T-helper 1 cell treated with Interleukin-12 subunit alpha and Interleukin-12 subunit beta and Interleukin-4 antibody, amounts not matched to agents 30 μg/mL and 1 μg/mL, for 36 hours (primary cell): ENCODE results near the gene ANKRD13A.
"Not testable (repeated sequence)": the region's sequence is repeated elsewhere in the genome, so short reads cannot be mapped to it uniquely, and the experiment has no call there.

Experiments
- H3K27ac Mint-ChIP-seq: one replicate; pipeline ENCODE4 v1.8.0; 2021; ENCODE audit warnings: mild to moderate bottlenecking, mixed read lengths
- H3K27me3 Mint-ChIP-seq: one replicate; pipeline ENCODE4 v1.8.0; 2021; ENCODE audit warnings: low read depth, mixed read lengths
- H3K36me3 Mint-ChIP-seq: one replicate; pipeline ENCODE4 v1.8.0; 2021; ENCODE audit warnings: low read depth, mixed read lengths
- H3K4me1 Mint-ChIP-seq: one replicate; pipeline ENCODE4 v1.8.0; 2021; ENCODE audit warnings: low read depth, mixed read lengths
- H3K4me3 Mint-ChIP-seq: one replicate; pipeline ENCODE4 v1.8.0; 2021; ENCODE audit warnings: mild to moderate bottlenecking, moderate library complexity, mixed read lengths
- H3K9me3 Mint-ChIP-seq: one replicate; pipeline ENCODE4 v1.8.0; 2021; ENCODE audit warnings: mixed read lengths

ANKRD13A gene

DNA sequence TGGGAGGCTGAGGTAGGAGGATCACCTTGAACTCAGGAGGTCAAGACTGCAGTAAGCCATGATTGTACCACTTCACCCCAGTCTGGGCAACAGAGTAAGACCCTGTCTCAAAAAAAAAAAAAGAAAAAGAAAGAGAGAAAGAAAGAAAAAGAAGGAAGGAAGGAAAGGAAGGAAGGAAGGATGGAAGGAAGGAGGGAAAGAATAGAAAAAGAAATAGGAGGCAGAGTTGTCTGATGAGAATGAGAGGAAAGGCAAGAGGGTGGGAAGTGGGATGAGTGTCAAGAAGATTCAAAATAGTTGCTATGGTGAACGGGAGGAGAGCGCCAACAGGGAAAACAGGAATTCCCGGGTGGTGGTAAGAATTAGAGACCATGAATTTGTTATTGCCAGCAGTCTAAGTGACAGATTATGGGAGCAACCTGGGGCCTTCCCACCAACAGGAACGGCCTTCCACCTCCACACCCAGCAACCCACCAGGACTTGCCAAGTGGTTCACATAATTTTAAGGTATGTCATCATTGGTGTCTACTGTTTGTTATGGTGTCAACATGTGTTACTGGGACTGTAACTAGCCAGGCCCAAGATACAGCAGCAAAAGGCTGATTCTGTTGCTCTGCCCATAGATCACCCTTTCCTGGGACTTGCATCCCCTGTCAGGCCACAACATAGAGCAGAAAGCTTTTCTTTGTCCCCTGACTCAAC is 85.2 kb downstream of the ANKRD13A start:
- Mint-ChIP-seq H3K27me3 (peaks cover 30% of the 10 kb centered on the region), H3K36me3 (peaks cover 9% of the 10 kb centered on the region), H3K4me3 (no peak overlapping the region), H3K4me1 (peaks cover 14% of the 10 kb centered on the region), H3K27ac (no peak overlapping the region), H3K9me3 (peaks cover 4% of the 10 kb centered on the region)

DNA sequence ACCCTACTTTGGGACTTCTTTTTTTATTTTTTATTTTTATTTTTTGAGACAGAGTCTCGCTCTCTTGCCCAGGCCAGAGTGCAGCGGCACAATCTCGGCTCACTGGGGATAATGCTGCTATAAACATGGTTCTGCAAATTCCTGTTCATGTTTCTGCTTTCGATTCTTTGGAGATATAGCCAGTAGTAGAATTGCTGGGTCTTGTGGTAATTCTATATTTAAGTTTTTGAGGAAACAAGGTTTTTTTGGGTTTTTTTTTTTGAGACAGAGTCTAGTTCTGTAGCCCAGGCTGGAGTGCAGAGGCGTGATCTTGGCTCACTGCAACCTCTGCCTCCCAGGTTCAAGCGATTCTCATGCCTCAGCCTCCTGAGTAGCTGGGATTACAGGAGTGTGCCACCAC is 89.0 kb downstream of the ANKRD13A start:
- H3K27me3 Mint-ChIP-seq, result peaks cover 52% of the 10 kb centered on the region
- not testable (repeated sequence) for H3K27ac Mint-ChIP-seq, H3K36me3 Mint-ChIP-seq, H3K9me3 Mint-ChIP-seq, H3K4me1 Mint-ChIP-seq, H3K4me3 Mint-ChIP-seq

DNA sequence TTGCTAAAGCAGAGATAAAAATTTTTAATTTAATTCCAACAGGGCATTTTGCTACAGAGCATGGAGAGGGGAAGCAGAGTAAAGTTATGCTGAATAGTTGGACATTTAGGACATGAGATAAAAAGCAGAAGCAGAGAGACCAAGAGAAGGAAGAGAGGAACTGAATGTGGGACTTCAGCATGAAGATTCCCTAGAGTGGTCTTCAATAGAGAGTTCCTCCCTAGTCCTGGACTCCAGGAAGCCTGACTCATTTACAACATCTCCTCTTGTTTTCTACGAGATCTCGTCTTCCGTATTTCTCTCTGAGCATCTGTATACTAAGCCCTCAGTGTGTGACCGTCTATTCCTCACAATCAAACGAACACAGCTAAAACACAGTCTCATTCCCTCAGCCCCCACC is 89.7 kb downstream of the ANKRD13A start:
- Mint-ChIP-seq H3K36me3 (peaks cover 1% of the 10 kb centered on the region), H3K27me3 (peaks cover 53% of the 10 kb centered on the region), H3K4me3 (no peak overlapping the region), H3K4me1 (peaks cover 2% of the 10 kb centered on the region), H3K27ac (no peak overlapping the region), H3K9me3 (no peaks in the 10 kb centered on the region)
